T-helper 1 cell treated with Interleukin-12 subunit alpha and Interleukin-12 subunit beta and Interleukin-4 antibody, amounts not matched to agents 30 μg/mL and 1 μg/mL, for 36 hours (primary cell): Measurements from ENCODE around the gene SYTL3.
"Not testable (repeated sequence)": the region's sequence is repeated elsewhere in the genome, so short reads cannot be mapped to it uniquely, and the experiment has no call there.

Experiments
- H3K27ac Mint-ChIP-seq: one replicate; pipeline ENCODE4 v1.8.0; 2021; ENCODE audit warnings: mild to moderate bottlenecking, mixed read lengths
- H3K27me3 Mint-ChIP-seq: one replicate; pipeline ENCODE4 v1.8.0; 2021; ENCODE audit warnings: low read depth, mixed read lengths
- H3K36me3 Mint-ChIP-seq: one replicate; pipeline ENCODE4 v1.8.0; 2021; ENCODE audit warnings: low read depth, mixed read lengths
- H3K4me1 Mint-ChIP-seq: one replicate; pipeline ENCODE4 v1.8.0; 2021; ENCODE audit warnings: low read depth, mixed read lengths
- H3K4me3 Mint-ChIP-seq: one replicate; pipeline ENCODE4 v1.8.0; 2021; ENCODE audit warnings: mild to moderate bottlenecking, moderate library complexity, mixed read lengths
- H3K9me3 Mint-ChIP-seq: one replicate; pipeline ENCODE4 v1.8.0; 2021; ENCODE audit warnings: mixed read lengths

Gene SYTL3

GRCh38 chr6:158677906-158678578 lies 28.2 kb downstream of the SYTL3 start:
- peaks cover 63% of the 10 kb centered on the region for H3K36me3 Mint-ChIP-seq
- H3K4me1 Mint-ChIP-seq = peaks cover 12% of the 10 kb centered on the region
- no peak overlapping the region for H3K4me3 Mint-ChIP-seq
- H3K27ac Mint-ChIP-seq = no peak overlapping the region
- H3K27me3 Mint-ChIP-seq = no peaks in the 10 kb centered on the region
- H3K9me3 Mint-ChIP-seq = no peaks in the 10 kb centered on the region

- peak overlapping the region; percentile 49 for H3K27ac Mint-ChIP-seq
- no peaks in the 10 kb centered on the region for H3K9me3 Mint-ChIP-seq
- no peak overlapping the region for H3K4me3 Mint-ChIP-seq
- H3K36me3 Mint-ChIP-seq = peaks cover 60% of the 10 kb centered on the region
- no peaks in the 10 kb centered on the region for H3K27me3 Mint-ChIP-seq
- H3K4me1 Mint-ChIP-seq = peaks cover 21% of the 10 kb centered on the region
Observed at GRCh38 chr6:158680015-158680414, 30.2 kb downstream of the SYTL3 start.

- Mint-ChIP-seq H3K4me1 (peaks cover 22% of the 10 kb centered on the region), H3K4me3 (no peak overlapping the region), H3K27me3 (no peaks in the 10 kb centered on the region), H3K36me3 (peaks cover 57% of the 10 kb centered on the region), H3K9me3 (no peaks in the 10 kb centered on the region), H3K27ac (no peak overlapping the region)
Observed at GRCh38 chr6:158680481-158680880, 30.6 kb downstream of the SYTL3 start.

GRCh38 chr6:158684311-158684710 lies 34.5 kb downstream of the SYTL3 start:
- Mint-ChIP-seq H3K36me3 (peaks cover 58% of the 10 kb centered on the region), H3K27ac (no peak overlapping the region), H3K4me1 (peaks cover 51% of the 10 kb centered on the region), H3K9me3 (peaks cover 3% of the 10 kb centered on the region), H3K27me3 (no peaks in the 10 kb centered on the region), H3K4me3 (no peak overlapping the region)

GRCh38 chr6:158684745-158685324 lies 35.0 kb downstream of the SYTL3 start:
- peaks cover 55% of the 10 kb centered on the region for H3K36me3 Mint-ChIP-seq
- peaks cover 50% of the 10 kb centered on the region for H3K4me1 Mint-ChIP-seq
- no peaks in the 10 kb centered on the region for H3K27me3 Mint-ChIP-seq
- H3K27ac Mint-ChIP-seq = no peak overlapping the region
- H3K9me3 Mint-ChIP-seq = peaks cover 3% of the 10 kb centered on the region
- H3K4me3 Mint-ChIP-seq = no peak overlapping the region

GRCh38 chr6:158686311-158686710 lies 36.5 kb downstream of the SYTL3 start:
- peaks cover 3% of the 10 kb centered on the region for H3K9me3 Mint-ChIP-seq
- H3K27me3 Mint-ChIP-seq = no peaks in the 10 kb centered on the region
- H3K4me1 Mint-ChIP-seq = peaks cover 52% of the 10 kb centered on the region
- peak overlapping the region; percentile 92 for H3K27ac Mint-ChIP-seq
- H3K36me3 Mint-ChIP-seq = peaks cover 50% of the 10 kb centered on the region
- peak overlapping the region; percentile 55 for H3K4me3 Mint-ChIP-seq

GRCh38 chr6:158686791-158687381 lies 37.0 kb downstream of the SYTL3 start:
- Mint-ChIP-seq H3K27ac (peak overlapping the region; percentile 92), H3K36me3 (peaks cover 45% of the 10 kb centered on the region), H3K9me3 (peaks cover 3% of the 10 kb centered on the region), H3K4me3 (peak overlapping the region; percentile 55), H3K27me3 (no peaks in the 10 kb centered on the region), H3K4me1 (peaks cover 52% of the 10 kb centered on the region)

GRCh38 chr6:158687506-158687905 lies 37.7 kb downstream of the SYTL3 start:
- peak overlapping the region; percentile 70 for H3K4me3 Mint-ChIP-seq
- peak overlapping the region; percentile 92 for H3K27ac Mint-ChIP-seq
- H3K27me3 Mint-ChIP-seq = no peaks in the 10 kb centered on the region
- H3K36me3 Mint-ChIP-seq = peaks cover 44% of the 10 kb centered on the region
- peaks cover 52% of the 10 kb centered on the region for H3K4me1 Mint-ChIP-seq
- H3K9me3 Mint-ChIP-seq = peaks cover 3% of the 10 kb centered on the region

- Mint-ChIP-seq H3K4me1 (peaks cover 44% of the 10 kb centered on the region), H3K9me3 (peaks cover 3% of the 10 kb centered on the region), H3K27ac (no peak overlapping the region), H3K36me3 (peaks cover 40% of the 10 kb centered on the region), H3K27me3 (no peaks in the 10 kb centered on the region), H3K4me3 (no peak overlapping the region)
Observed at GRCh38 chr6:158688860-158689259, 39.0 kb downstream of the SYTL3 start.

GRCh38 chr6:158694913-158695312 lies 45.1 kb downstream of the SYTL3 start:
- H3K27me3 Mint-ChIP-seq = no peaks in the 10 kb centered on the region
- no peaks in the 10 kb centered on the region for H3K9me3 Mint-ChIP-seq
- peaks cover 11% of the 10 kb centered on the region for H3K4me1 Mint-ChIP-seq
- H3K27ac Mint-ChIP-seq = no peak overlapping the region
- H3K4me3 Mint-ChIP-seq = no peak overlapping the region
- H3K36me3 Mint-ChIP-seq = peaks cover 23% of the 10 kb centered on the region

GRCh38 chr6:158697811-158698210 lies 48.0 kb downstream of the SYTL3 start:
- no peaks in the 10 kb centered on the region for H3K9me3 Mint-ChIP-seq
- no peak overlapping the region for H3K27ac Mint-ChIP-seq
- H3K4me3 Mint-ChIP-seq = no peak overlapping the region
- H3K36me3 Mint-ChIP-seq = peaks cover 30% of the 10 kb centered on the region
- H3K4me1 Mint-ChIP-seq = peaks cover 17% of the 10 kb centered on the region
- no peaks in the 10 kb centered on the region for H3K27me3 Mint-ChIP-seq

- Mint-ChIP-seq H3K4me1 (peaks cover 20% of the 10 kb centered on the region), H3K9me3 (no peaks in the 10 kb centered on the region), H3K4me3 (no peak overlapping the region), H3K27ac (peak overlapping the region; percentile 14), H3K36me3 (peaks cover 20% of the 10 kb centered on the region), H3K27me3 (no peaks in the 10 kb centered on the region)
Observed at GRCh38 chr6:158698931-158699330, 49.1 kb downstream of the SYTL3 start.

GRCh38 chr6:158701268-158701667 lies 51.4 kb downstream of the SYTL3 start:
- Mint-ChIP-seq H3K4me1 (peaks cover 29% of the 10 kb centered on the region), H3K27ac (peak overlapping the region; percentile 9)
- H3K36me3 Mint-ChIP-seq, H3K9me3 Mint-ChIP-seq, H3K27me3 Mint-ChIP-seq, H3K4me3 Mint-ChIP-seq: not testable (repeated sequence)

- H3K4me1 Mint-ChIP-seq = peaks cover 32% of the 10 kb centered on the region
- H3K27me3 Mint-ChIP-seq = no peaks in the 10 kb centered on the region
- H3K27ac Mint-ChIP-seq = no peak overlapping the region
- no peak overlapping the region for H3K4me3 Mint-ChIP-seq
- H3K36me3 Mint-ChIP-seq = peaks cover 11% of the 10 kb centered on the region
- no peaks in the 10 kb centered on the region for H3K9me3 Mint-ChIP-seq
Observed at GRCh38 chr6:158703111-158703836, 53.4 kb downstream of the SYTL3 start.
